Measurements from ENCODE around the gene DEPDC7.

GRCh38 chr11:32982626-32983025 lies 33.1 kb upstream of the DEPDC7 start:
- TF ChIP-seq CTCF (IDR thresholded peaks at IDR 0.05) (no peak), ZFX (IDR thresholded peaks at IDR 0.05; ENCODE audit: borderline replicate concordance) (no peak)
